WI38 (cell line): ENCODE data around the gene STX2.
"Not testable (repeated sequence)": the region's sequence is repeated elsewhere in the genome, so short reads cannot be mapped to it uniquely, and the experiment has no call there.

ENCODE experiments used
- H3K4me3 ChIP-seq: 2 replicates; pipeline ENCODE4 v1.5.1; 2011; ENCODE audit warnings: low read depth, mild to moderate bottlenecking, control low read depth, low read length
- TF ChIP-seq, protein P1 (sequence below): IDR thresholded peaks from 2 replicates; pipeline ENCODE4 v1.5.1; 2012; ENCODE audit warnings: low read depth, mild to moderate bottlenecking, control low read depth, low read length

The STX2 gene

DNA sequence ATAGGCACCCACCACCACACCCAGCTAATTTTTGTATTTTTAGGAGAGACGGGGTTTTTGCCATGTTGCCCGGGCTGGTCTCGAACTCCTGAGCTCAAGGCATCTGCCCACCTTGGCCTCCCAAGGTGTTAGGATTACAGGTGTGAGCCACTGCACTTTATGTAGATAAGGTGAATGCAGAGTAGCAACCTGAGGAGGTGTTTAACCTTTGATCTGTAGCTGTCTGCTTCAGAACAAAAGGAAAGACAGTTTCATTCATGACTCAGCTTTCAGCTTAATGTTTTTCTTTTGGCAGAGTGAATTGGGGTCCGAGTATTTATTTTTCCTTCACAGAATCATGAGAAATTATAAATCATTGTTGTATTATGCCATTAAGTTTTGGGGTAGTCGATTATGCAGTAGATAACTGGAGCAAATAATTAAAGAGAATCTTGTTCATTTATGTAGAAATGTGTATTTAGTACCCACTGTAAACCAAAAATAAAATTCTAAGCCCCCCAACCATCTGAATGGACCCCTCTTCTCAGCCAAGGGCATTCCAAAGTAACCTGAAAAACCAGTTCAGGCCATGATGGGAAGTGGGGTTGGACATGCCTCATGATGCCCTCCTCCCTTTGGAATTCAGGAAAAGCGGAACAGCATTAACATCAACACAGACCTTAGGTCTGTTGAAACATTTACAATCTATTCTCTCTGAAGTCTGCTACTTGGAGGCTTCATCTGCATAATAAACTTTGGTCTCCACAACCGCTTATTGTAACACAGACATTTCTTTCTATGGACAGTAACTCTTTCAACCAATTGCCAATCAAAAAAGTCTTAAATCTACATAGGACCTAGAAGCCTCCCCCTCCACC, 10.7 kb upstream of the STX2 start:
- no peak overlapping the region for H3K4me3 ChIP-seq

DNA sequence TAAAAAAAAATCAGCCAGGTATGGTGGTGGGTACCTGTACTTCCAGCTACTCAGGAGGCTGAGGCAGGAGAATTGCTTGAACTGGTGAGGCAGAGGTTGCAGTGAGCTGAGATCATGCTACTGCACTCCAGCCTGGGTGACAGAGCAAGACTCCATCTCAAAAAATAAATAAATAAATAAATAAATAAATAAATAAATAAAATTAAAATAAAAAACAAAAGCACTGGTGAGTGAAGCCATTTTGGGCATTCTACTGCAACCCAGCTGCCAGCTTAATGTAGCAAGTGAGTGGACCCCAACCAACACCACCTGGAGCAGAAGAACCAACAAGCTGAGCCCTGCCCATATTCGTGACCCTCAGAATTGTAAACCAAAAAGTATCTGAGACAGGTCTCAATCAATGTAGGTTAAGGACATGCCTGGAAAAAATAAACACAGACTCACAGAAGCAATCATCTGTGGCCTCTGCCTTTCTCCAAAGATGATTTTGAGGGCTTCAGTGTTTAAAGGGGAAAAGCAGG, 9.8 kb upstream of the STX2 start:
- not testable (repeated sequence) for H3K4me3 ChIP-seq

More for the DNA sequence above, 10.7 kb upstream of the STX2 start:
- TF ChIP-seq, protein P1, sequence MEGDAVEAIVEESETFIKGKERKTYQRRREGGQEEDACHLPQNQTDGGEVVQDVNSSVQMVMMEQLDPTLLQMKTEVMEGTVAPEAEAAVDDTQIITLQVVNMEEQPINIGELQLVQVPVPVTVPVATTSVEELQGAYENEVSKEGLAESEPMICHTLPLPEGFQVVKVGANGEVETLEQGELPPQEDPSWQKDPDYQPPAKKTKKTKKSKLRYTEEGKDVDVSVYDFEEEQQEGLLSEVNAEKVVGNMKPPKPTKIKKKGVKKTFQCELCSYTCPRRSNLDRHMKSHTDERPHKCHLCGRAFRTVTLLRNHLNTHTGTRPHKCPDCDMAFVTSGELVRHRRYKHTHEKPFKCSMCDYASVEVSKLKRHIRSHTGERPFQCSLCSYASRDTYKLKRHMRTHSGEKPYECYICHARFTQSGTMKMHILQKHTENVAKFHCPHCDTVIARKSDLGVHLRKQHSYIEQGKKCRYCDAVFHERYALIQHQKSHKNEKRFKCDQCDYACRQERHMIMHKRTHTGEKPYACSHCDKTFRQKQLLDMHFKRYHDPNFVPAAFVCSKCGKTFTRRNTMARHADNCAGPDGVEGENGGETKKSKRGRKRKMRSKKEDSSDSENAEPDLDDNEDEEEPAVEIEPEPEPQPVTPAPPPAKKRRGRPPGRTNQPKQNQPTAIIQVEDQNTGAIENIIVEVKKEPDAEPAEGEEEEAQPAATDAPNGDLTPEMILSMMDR, result no peak

DNA sequence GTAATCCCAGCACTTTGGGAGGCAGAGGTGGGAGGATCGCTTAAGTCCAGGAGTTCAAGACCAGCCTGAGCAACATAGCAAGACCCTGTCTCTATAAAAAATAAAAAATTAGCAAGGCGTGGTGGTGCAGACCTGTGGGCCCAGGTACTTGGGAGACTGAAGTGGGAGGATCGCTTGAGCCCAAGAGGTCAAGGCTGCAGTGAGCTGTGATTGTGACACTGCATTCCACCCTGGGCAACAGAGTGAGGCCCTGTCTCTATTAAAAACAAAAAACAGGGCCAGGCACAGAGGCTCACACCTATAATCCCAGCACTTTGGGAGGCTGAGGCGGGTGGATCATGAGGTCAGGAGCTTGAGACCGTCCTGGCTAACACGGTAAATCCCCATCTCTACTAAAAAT, 9.1 kb upstream of the STX2 start:
- not testable (repeated sequence) for H3K4me3 ChIP-seq

DNA sequence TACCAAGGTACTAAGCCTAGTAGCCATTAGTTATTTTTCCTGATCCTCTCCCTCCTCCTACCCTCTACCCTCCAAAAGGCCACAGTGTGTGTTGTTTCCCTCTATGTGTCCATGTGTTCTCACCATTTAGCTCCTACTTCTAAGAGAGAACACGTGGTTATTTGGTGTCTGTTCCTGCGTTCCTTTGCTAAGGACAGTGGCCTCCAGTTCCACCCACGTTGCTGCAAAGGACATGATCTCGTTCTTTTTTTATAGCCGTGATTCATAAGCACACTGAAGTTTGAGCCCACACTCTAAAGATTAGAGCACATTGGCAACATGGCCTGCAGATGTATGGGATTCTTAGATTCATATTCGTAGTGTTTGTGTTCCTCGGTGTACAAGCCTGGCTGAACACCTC, 8.1 kb upstream of the STX2 start:
- TF ChIP-seq, protein P1, result no peak
- no peak overlapping the region for H3K4me3 ChIP-seq

DNA sequence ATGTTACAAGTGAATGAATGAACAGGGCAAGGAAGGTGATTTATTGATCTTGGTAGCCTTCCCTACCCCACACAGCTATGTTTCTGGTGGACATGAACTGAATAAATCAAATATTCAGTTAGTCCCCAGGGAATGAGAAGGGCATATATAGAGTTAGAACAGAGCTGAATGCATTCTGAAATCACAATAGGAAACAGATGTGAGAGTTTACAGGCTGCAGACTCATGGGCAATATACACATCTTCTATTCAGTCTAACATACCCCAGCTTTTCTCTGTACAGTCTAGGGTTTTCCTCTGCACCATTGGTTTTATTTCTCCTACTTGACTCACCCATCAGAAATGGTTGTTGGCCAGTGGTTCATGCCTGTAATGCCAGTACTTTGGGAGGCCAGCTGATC, 7.3 kb upstream of the STX2 start:
- TF ChIP-seq, protein P1, result no peak
- no peak overlapping the region for H3K4me3 ChIP-seq

DNA sequence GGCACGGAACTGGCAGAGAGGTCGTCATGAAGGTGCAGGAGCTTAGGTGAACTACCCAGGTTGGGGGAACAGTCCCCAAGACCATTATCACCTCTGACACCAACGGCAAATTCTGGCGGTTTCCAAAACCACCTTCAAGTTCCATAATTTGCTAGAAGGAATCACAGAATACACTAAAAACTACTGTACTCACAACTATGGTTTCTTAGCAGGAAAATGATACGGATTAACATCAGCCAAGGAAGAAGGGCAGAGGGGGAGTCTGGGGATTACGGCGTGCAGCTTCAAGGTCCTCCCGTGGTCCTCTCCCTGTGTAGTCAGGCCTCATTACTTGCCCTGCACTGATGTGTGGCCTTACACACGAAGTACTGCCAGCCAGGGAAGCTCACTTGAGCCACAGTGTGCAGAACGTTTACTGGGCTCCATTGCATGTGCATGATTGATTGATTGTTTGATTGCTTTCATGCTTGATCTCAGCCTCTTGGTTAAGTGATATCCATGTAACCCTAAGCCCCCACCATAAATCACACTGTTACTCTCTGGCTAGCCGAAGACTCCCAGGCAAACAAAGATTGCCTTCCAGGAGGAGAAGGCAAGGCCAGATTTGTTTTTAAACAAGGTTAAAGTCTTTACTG, 837 bp upstream of the STX2 start:
- H3K4me3 ChIP-seq, result peak overlapping the region; percentile 59

DNA sequence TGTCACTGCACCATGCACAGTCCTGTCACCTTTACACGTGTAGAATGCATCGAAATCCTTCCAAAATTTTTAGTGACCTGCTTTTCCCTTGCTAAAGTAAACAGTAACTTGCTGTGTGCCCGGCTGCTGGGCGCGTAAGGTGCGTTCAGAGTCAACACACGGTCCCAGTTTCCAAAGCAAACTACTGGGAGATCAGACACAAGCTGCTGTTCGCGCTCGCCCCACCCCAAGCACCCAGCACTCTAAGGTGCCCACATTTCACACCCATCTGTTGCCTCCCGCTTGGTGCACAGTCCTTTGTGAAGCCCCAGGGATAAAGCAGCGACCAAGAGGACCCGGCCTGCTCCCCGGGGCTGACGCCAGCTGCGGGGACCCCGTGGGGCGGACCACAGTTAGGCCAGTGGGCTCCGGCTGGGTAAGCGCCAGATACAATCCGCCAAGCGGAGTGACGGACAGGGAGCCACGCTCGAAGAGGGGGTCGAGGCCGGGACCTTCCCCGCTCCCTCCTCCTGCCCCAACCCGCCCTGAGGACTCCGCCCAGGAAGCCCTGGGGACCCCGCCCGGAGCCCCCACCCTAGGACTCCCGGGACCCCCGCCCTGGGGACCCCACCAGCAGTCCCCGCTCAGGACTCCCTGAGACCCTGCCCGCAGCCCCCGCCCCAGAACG, 633 bp downstream of the STX2 start:
- H3K4me3 ChIP-seq, result peak overlapping the region; percentile 80

More for the DNA sequence above, 837 bp upstream of the STX2 start:
- TF ChIP-seq, protein P1, result no peak

More for the DNA sequence above, 633 bp downstream of the STX2 start:
- TF ChIP-seq, protein P1, result no peak
